AG04450 (cell line): ENCODE data around the gene RASGRF2. TPM values are rescaled to one million over a fixed set of nuclear protein-coding genes. Genes with fewer than 3 reads are reported as not detected.

ENCODE experiments used
- CTCF ChIA-PET: fragments of 300-600, 350-600 bp; formaldehyde crosslinking; extraction: SDS; loops from one replicate; lab custom pipeline; 2022; ENCODE audit warnings: antibody characterized with exemption, inconsistent platforms; lab: Charles Lee
- POLR2A ChIA-PET: fragments of 350-600 bp; formaldehyde crosslinking; extraction: SDS; loops from one replicate; lab custom pipeline; 2021; ENCODE audit warnings: antibody characterized with exemption, inconsistent platforms; lab: Yijun Ruan, JAX
- DNase-seq: peaks from one replicate; pipeline ENCODE4 v3.0.0-alpha.2; 2011; ENCODE audit warnings: low read depth, low spot score
- H3K27ac ChIP-seq: one replicate; pipeline ENCODE4 v1.5.1; 2012; ENCODE audit warnings: low read depth, low read length, control low read depth
- H3K27me3 ChIP-seq: one replicate; pipeline ENCODE4 v1.6.0; 2012; ENCODE audit warnings: low read length; ENCODE audit not compliant: control insufficient read depth, insufficient read depth
- H3K4me3 ChIP-seq: 2 replicates; pipeline ENCODE4 v1.5.1; 2011; ENCODE audit warnings: mild to moderate bottlenecking, low read depth, low read length, control low read depth
- H3K9me3 ChIP-seq: 2 replicates; pipeline ENCODE4 v1.5.1; 2012; ENCODE audit warnings: low read length; ENCODE audit not compliant: control insufficient read depth, insufficient read depth
- polyA plus RNA-seq: library from polyadenylated mRNA; depleted of rRNA; stranded (reverse); fragments of >200 nt; gene quantifications from 2 replicates; pipeline ENCODE4 v1.2.3, GENCODE V29; 2011
- TF ChIP-seq, protein P1 (sequence below): IDR thresholded peaks from 2 replicates; pipeline ENCODE4 v1.5.1; 2011; ENCODE audit warnings: low read depth, low read length, control low read depth, inconsistent platforms

Gene RASGRF2
- polyA plus RNA-seq, 1 experiment: 19.5 TPM

DNA sequence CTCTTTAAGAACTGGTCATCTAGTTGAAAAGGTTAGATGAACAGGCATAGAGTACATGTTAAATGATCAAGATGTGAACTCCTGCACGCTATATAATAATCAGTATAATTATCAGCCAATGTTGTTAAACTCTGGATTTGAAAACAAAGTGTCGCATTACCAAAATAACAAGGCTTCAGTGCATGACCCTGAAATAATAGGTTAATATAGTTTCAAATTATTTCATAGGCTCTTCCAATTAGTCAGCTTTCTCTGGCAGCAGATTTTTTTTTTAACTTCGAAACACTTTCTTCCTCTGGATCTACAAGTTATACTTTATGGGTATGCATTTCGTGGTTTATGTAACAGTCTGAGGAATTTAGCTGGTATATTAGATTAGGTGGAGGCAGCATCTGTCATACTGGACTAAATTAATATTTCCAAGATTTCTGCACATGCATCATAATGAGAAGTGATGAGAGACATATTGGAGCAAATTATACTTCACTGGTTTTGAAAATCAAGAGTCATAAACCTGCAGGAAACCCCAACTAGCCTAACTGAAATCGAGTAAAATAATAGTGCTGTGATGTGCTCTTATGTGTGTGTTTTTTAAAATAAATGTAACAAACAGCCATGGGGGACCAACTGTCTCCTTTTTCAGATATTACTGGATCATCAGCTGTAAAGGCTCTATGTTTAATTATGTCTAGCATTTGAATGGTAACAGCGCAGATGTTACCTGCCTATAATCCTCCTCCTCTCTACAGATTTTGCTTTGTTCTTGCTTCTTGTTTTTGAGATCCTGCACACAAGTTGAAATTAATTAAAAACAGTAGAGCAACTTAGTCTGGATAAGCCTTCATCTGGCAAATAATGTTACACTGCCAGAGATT lies 187.1 kb downstream of the RASGRF2 start:
- Histone ChIP-seq H3K27ac (no peak overlapping the region), H3K4me3 (no peak overlapping the region), H3K9me3 (no peaks in the 10 kb centered on the region), H3K27me3 (no peaks in the 10 kb centered on the region)
- ChIA-PET POLR2A (no interaction called here), CTCF (interaction anchor here (0.6 to 1.3 kb wide), 2 partner anchors 48 to 190 kb away, joined by 3 to 9 read pairs; no protein-coding TSS in a partner anchor)
- no peak for DNase-seq
- TF ChIP-seq, protein P1, sequence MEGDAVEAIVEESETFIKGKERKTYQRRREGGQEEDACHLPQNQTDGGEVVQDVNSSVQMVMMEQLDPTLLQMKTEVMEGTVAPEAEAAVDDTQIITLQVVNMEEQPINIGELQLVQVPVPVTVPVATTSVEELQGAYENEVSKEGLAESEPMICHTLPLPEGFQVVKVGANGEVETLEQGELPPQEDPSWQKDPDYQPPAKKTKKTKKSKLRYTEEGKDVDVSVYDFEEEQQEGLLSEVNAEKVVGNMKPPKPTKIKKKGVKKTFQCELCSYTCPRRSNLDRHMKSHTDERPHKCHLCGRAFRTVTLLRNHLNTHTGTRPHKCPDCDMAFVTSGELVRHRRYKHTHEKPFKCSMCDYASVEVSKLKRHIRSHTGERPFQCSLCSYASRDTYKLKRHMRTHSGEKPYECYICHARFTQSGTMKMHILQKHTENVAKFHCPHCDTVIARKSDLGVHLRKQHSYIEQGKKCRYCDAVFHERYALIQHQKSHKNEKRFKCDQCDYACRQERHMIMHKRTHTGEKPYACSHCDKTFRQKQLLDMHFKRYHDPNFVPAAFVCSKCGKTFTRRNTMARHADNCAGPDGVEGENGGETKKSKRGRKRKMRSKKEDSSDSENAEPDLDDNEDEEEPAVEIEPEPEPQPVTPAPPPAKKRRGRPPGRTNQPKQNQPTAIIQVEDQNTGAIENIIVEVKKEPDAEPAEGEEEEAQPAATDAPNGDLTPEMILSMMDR: no peak

DNA sequence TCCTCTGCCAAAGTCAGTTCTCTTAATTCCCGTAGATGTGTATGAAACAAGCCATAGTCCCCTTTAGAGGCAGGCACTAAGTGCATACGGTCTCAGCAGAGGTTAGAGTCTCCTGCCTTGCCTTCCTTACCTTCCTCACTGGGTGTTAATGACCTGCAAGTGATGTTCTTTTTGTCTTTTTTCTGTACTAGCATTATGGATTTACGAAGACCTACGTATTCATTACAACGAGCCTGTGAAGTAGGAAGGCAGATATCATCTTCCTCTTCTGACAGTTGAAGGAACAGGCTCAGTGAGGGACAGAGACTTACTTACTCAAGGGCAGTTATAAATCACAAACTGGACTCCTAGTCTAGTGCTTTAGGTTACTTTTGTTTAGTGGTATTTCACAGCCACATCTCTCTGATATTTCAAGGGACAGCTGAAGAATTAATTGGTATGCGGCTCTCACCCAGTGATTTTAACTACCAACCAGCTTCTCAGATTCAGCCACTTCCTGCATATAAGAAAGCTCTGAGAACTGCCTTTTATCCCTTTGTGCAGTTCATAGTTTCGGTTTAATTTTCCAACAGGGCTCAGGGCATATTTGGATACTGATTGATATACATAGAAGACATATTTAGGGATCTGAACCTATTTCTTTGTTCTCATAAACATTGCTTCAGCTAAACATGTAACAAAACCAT lies 187.9 kb downstream of the RASGRF2 start:
- POLR2A ChIA-PET: no interaction called here

DNA sequence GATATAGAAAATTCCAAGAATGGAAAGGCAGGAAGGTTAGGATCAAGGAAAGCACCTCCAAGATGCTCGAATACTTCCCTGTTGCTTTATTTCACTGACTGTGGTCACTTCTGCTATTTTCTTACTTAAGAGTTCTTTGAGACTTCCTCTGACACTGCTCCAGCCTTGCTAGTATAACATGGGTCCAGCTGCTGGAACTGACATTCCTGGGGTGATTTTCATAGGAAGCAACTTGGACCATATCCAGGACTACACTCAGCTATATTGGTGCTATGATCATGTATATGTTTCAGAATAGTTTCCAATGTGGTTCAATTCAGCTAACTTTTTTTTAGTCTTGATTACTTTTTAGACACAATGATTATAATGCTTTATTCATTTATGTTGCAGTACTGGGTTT lies 191.4 kb downstream of the RASGRF2 start:
- Histone ChIP-seq H3K4me3 (no peak overlapping the region), H3K9me3 (0 out of 2 replicates have a peak, but pooled peaks cover 2% of the 10 kb centered on the region), H3K27ac (no peak overlapping the region), H3K27me3 (no peaks in the 10 kb centered on the region)
- DNase-seq: peak; percentile 78
- ChIA-PET CTCF (interaction anchor here (1.3 kb wide), 1 partner anchor 43 kb away, joined by 4 read pairs; no protein-coding TSS in a partner anchor), POLR2A (no interaction called here)
- TF ChIP-seq, protein P1: no peak

More for the DNA sequence above, 187.9 kb downstream of the RASGRF2 start:
- no peaks in the 10 kb centered on the region for H3K9me3 ChIP-seq
- no peak overlapping the region for H3K27ac ChIP-seq
- no peaks in the 10 kb centered on the region for H3K27me3 ChIP-seq
- CTCF ChIA-PET: interaction anchor here (0.6 kb wide), 1 partner anchor 191 kb away, joined by 9 read pairs; no protein-coding TSS in a partner anchor
- TF ChIP-seq, protein P1: no peak
- no peak for DNase-seq
- H3K4me3 ChIP-seq: no peak overlapping the region

DNA sequence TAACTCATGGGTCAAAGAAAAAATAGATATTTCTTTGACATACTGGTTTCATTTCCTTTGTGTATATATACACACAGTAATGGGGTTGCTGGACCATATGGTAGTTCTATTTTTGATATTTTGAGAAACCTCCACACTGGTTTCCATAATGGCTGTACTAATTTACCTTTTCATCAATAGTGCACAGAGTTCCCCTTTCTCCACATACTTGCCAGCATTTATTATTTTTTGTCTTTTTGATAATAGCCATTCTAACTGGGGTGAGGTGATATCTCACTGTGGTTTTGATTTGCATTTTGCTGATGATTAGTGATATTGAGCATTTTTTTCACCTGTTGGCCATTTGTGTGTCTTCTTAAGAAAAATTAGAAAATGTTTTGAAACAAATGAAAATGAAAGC lies 194.6 kb downstream of the RASGRF2 start:
- Histone ChIP-seq H3K4me3 (no peak overlapping the region), H3K27ac (no peak overlapping the region), H3K27me3 (no peaks in the 10 kb centered on the region), H3K9me3 (0 out of 2 replicates have a peak, but pooled peaks cover 2% of the 10 kb centered on the region)
- TF ChIP-seq, protein P1: no peak
- POLR2A ChIA-PET: no interaction called here
- DNase-seq: no peak
- CTCF ChIA-PET: no interaction called here

DNA sequence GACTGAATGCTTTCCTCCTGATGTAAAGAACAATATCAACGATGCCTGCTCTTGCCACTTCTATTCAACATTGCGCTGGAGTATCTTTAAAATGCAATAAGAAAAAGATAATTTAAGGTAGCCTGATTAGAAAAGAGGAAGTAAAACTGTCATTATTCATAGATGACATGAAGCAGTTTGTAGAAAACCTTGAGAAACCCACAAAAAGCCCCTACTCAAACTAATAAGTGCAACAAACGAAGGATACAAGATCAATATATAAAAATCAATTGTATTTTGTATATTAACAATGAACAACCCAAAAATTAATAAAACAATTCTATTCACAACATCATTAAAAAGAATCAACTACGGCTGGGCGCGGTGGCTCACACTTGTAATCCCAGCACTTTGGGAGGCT lies 196.6 kb downstream of the RASGRF2 start:
- Histone ChIP-seq H3K27ac (no peak overlapping the region), H3K9me3 (0 out of 2 replicates have a peak, but pooled peaks cover 2% of the 10 kb centered on the region), H3K4me3 (no peak overlapping the region), H3K27me3 (no peaks in the 10 kb centered on the region)
- ChIA-PET CTCF (no interaction called here), POLR2A (no interaction called here)
- DNase-seq: no peak
- TF ChIP-seq, protein P1: no peak
